Measurements from ENCODE around the gene ANAPC15.

Gene ANAPC15

GRCh38 chr11:72112978-72113808 lies 698 bp upstream of the ANAPC15 start:
- TF ChIP-seq CTCF (IDR thresholded peaks at IDR 0.05; ENCODE audit: insufficient read depth, low read length, poor library complexity, severe bottlenecking): no peak
- peaks cover 6% of the 10 kb centered on the region for H3K36me3 ChIP-seq (ENCODE audit: control insufficient read depth, insufficient read depth, low read length)
- peak overlapping the region; percentile 83 for H3K4me3 ChIP-seq (replicated peaks; ENCODE audit: low read depth, low read length)
- DNase-seq (ENCODE audit: extremely low read depth, insufficient read length): no peak
- H3K27me3 ChIP-seq (replicated peaks; ENCODE audit: control insufficient read depth, insufficient read depth, low read length): no peaks in the 10 kb centered on the region

DNA sequence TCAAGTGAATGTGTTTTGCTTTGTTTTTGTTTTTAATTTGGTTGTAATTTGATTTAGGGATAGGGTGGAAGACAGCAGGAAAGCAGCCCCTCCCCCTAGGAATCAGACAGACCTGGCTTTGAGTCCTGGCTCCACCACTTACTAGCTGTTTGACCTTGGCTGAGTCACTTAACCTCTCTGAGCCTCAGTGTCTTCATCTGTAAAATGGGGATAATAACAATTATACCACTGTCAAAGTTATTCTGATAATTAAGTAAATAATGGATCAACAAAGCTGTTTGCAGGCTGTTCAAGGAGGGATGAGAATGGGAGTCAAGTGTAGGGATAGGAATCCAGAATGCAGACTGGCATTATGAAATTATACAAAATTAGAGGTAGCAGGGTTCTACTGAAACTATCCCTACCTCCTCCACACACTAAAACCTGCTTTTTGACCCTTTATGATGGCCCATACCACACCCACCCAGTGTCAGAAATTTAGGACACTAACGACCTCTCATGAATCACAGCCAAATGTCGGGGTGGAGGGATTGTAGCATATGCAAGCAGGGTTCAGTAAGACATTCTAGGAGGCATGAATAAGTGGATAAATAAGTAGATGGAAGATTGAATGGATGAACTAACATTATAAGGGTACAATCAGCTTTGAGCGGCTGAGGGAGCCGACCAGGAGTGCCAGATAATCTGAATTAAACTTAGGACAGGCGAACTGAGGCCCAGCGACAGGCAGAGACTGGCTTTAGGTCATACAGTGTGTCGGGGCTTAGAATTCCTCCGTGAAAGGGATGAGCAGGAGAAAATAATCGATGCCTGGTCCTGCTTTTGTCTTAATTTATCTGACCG lies 974 bp downstream of the ANAPC15 start:
- Histone ChIP-seq H3K36me3 (ENCODE audit: control insufficient read depth, insufficient read depth, low read length) (peaks cover 6% of the 10 kb centered on the region), H3K27me3 (replicated peaks; ENCODE audit: control insufficient read depth, insufficient read depth, low read length) (no peaks in the 10 kb centered on the region), H3K4me3 (replicated peaks; ENCODE audit: low read depth, low read length) (peak overlapping the region; percentile 83)
- TF ChIP-seq CTCF (IDR thresholded peaks at IDR 0.05; ENCODE audit: insufficient read depth, low read length, poor library complexity, severe bottlenecking): no peak
- DNase-seq (ENCODE audit: extremely low read depth, insufficient read length): no peak

DNA sequence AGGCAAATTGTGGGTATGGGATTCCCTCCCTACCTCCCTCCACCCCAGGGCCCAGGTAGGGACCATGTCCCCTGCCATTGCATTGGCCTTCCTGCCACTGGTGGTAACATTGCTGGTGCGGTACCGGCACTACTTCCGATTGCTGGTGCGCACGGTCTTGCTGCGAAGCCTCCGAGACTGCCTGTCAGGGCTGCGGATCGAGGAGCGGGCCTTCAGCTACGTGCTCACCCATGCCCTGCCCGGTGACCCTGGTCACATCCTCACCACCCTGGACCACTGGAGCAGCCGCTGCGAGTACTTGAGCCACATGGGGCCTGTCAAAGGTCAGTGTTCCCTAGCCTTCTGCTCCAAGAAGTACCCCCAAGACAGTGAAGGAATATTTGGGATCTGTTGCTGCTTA lies 6.6 kb downstream of the ANAPC15 start, which contains the start of gene TOMT:
TOMT (plus strand) TSS at position 37 of the 400 bp plus-strand sequence; CDS start at position 65, 28 bp downstream.
- H3K4me3 ChIP-seq (replicated peaks; ENCODE audit: low read depth, low read length): no peak within 1 kb of the TSS
- no peak for TF ChIP-seq CTCF (IDR thresholded peaks at IDR 0.05; ENCODE audit: insufficient read depth, low read length, poor library complexity, severe bottlenecking)
- peaks cover 6% of the 10 kb centered on the region for H3K36me3 ChIP-seq (ENCODE audit: control insufficient read depth, insufficient read depth, low read length)
- no peaks in the 10 kb centered on the region for H3K27me3 ChIP-seq (replicated peaks; ENCODE audit: control insufficient read depth, insufficient read depth, low read length)
- DNase-seq (ENCODE audit: extremely low read depth, insufficient read length): no peak

DNA sequence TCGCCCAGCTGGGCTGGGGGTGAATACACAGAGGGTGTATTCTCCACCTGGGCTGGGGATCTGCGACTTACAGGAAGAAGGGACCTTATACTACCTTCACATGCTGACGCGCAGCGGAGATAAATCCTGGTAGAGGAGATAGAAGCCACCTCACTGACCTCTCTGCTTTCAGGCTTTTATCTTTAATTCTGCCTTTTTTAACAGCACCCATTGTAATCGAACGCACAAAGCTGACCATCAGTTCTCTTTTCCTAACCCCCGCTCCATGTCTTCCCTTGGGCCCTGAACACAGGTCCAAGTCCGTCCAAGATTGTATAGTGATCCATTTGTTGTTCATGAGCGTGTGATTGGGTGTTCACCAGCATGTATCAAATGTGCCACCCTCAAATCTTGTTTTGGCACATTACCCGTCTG lies 8.7 kb downstream of the ANAPC15 start:
- no peak for DNase-seq (ENCODE audit: extremely low read depth, insufficient read length)
- Histone ChIP-seq H3K4me3 (replicated peaks; ENCODE audit: low read depth, low read length) (peak overlapping the region; percentile 29), H3K27me3 (replicated peaks; ENCODE audit: control insufficient read depth, insufficient read depth, low read length) (no peaks in the 10 kb centered on the region), H3K36me3 (ENCODE audit: control insufficient read depth, insufficient read depth, low read length) (peaks cover 9% of the 10 kb centered on the region)
- no peak for TF ChIP-seq CTCF (IDR thresholded peaks at IDR 0.05; ENCODE audit: insufficient read depth, low read length, poor library complexity, severe bottlenecking)

- DNase-seq (ENCODE audit: extremely low read depth, insufficient read length): peak; percentile 97
- H3K27me3 ChIP-seq (replicated peaks; ENCODE audit: control insufficient read depth, insufficient read depth, low read length): no peaks in the 10 kb centered on the region
- peaks cover 15% of the 10 kb centered on the region for H3K36me3 ChIP-seq (ENCODE audit: control insufficient read depth, insufficient read depth, low read length)
- peak; percentile 14 for TF ChIP-seq CTCF (IDR thresholded peaks at IDR 0.05; ENCODE audit: insufficient read depth, low read length, poor library complexity, severe bottlenecking)
- peak within 1 kb of the TSS; percentile 81 for H3K4me3 ChIP-seq (replicated peaks; ENCODE audit: low read depth, low read length)
Observed at GRCh38 chr11:72102946-72103753, 9.3 kb downstream of the ANAPC15 start, which contains the start of gene LAMTOR1. TSS of gene LAMTOR1 (minus strand) at chr11:72103297. CDS start at chr11:72103224, 73 bp downstream.
